Measurements from ENCODE around the gene FREM2. TPM values are rescaled to one million over a fixed set of nuclear protein-coding genes. Genes with fewer than 3 reads are reported as not detected.

The FREM2 gene
- total and polyA plus RNA-seq, 9 of the 15 experiments (the other 6 are each of a cell fraction or from before 2014, with no cell fraction given) = under 0.01 to 0.02 TPM; not detected in 7

GRCh38 chr13:38647312-38647711 is 39.6 kb upstream of the FREM2 start:
- ChIA-PET CTCF (ENCODE audit: low intra/inter-chr PET ratio) (no interaction called here), POLR2A (no interaction called here)
- no peaks in the 10 kb centered on the region for H3K9me1 ChIP-seq (ENCODE audit: control insufficient read depth, insufficient read depth, low read length)
- H3K36me3 ChIP-seq (ENCODE audit: control insufficient read depth, insufficient read depth, low read length) = no peaks in the 10 kb centered on the region
- WGBS (ENCODE audit: insufficient coverage, low coverage, missing lambda C conversion rate) = 0% methylated on average over 1 of the region's 1 CpG
- H3K4me1 ChIP-seq (replicated peaks in 1 of 2; ENCODE audit: control insufficient read depth in 2 of 2, insufficient read depth in 2 of 2, low read length in 2 of 2) = no peaks in the 10 kb centered on the region
- no peak overlapping the region for H3K27ac ChIP-seq (ENCODE audit: extremely low read depth, low read depth, low read length)
- H3K9me3 ChIP-seq (replicated peaks; ENCODE audit: control insufficient read depth, insufficient read depth, low read depth, low read length) = no peaks in the 10 kb centered on the region
- no peaks in the 10 kb centered on the region for H3K27me3 ChIP-seq (ENCODE audit: control insufficient read depth in 2 of 2, insufficient read depth in 2 of 2, low read length in 2 of 2)
- no peaks in the 10 kb centered on the region for H3K79me2 ChIP-seq (ENCODE audit: control insufficient read depth, insufficient read depth, low read length)
- in situ Hi-C loops (cut with MboI) (no loop called here), intact Hi-C loops (cut with micrococcal nuclease) (no loop called here)
- no peak overlapping the region for H3K4me3 ChIP-seq
- no peak for FAIRE-seq
- H3K4me2 ChIP-seq (ENCODE audit: insufficient read depth, low read length) = no peak overlapping the region
- H4K20me1 ChIP-seq (replicated peaks; ENCODE audit: control insufficient read depth, insufficient read depth, low read length) = no peaks in the 10 kb centered on the region
- no peak for DNase-seq (ENCODE audit: extremely low read depth in 1 of 4, low spot score in 3 of 4)
- no peak overlapping the region for H2AFZ ChIP-seq (ENCODE audit: low read depth, low read length)
- no peak for ATAC-seq
- no peak overlapping the region for H3K9ac ChIP-seq (ENCODE audit: insufficient read depth in 1 of 2, low read depth in 2 of 2, low read length in 2 of 2)
- no TSS peak for BruUV-seq (replicated peaks)
- no peak for TF ChIP-seq ZNF76 (CRISPR knock-in tag; IDR thresholded peaks at IDR 0.05; ENCODE audit: borderline replicate concordance)
- no peak for TF ChIP-seq KDM5B (IDR thresholded peaks at IDR 0.05; ENCODE audit: insufficient replicate concordance, low read depth, low read length)
- TF ChIP-seq RBM14 (IDR thresholded peaks at IDR 0.05; ENCODE audit: borderline replicate concordance, insufficient read depth, low read depth, low read length) = no peak
- no peak for TF ChIP-seq ZBTB40 (IDR thresholded peaks at IDR 0.05)
- TF ChIP-seq ZBTB40 (CRISPR knock-in tag; IDR thresholded peaks at IDR 0.05) = no peak
- TF ChIP-seq THAP12 (CRISPR knock-in tag; IDR thresholded peaks at IDR 0.05) = no peak
- TF ChIP-seq POLR2H (tag; IDR thresholded peaks at IDR 0.05; ENCODE audit: low read depth) = no peak
